Liver (tissue), 3 donors: Measurements from ENCODE around the gene SYCP1.

ENCODE experiments used
- CTCF ChIP-seq: fragments of 150-350 bp; IDR thresholded peaks from 2 replicates; pipeline ENCODE4 v1.5.1; 2017; ENCODE audit warnings: improper control_type of control experiment, low read depth, low read length; ENCODE audit not compliant: missing input control
- EGR1 ChIP-seq, 2 donors: IDR thresholded peaks; 2 replicates each; pipeline ENCODE4 v1.6.1; 2016 to 2018; ENCODE audit warnings: antibody characterized with exemption in 2 of 2, low read depth in 2 of 2
- donor health status: healthy.
- donor health status: healthy.

GRCh38 chr1:114959423-114959822, 104.8 kb downstream of the SYCP1 start:
- TF ChIP-seq CTCF, result no peak
- no peak for TF ChIP-seq EGR1 (IDR thresholded peaks at IDR 0.05; ENCODE audit: low read depth in 2 of 2)
